Peyer's patch (tissue), 4 donors: ENCODE results near the gene SHMT2.

Experiments used
- CTCF ChIP-seq, 6 experiments: fragments of 450-650 bp in 4 of 6; fragments of 200-600 bp in 2 of 6; sonication (generic) in 1 of 6; IDR thresholded peaks; one replicate each; pipeline ENCODE4 v1.5.1; 2017 to 2019; ENCODE audit warnings: antibody characterized with exemption in 6 of 6, mild to moderate bottlenecking in 3 of 6, moderate library complexity in 1 of 6
- POLR2A ChIP-seq, 2 donors: fragments of 450-650 bp; IDR thresholded peaks; one replicate each; pipeline ENCODE4 v1.5.1; 2017; ENCODE audit warnings: antibody characterized with exemption in 2 of 2, mild to moderate bottlenecking in 2 of 2, moderate library complexity in 2 of 2

- TF ChIP-seq POLR2A (IDR thresholded peaks at IDR 0.05): no peak
- no peak for TF ChIP-seq CTCF (IDR thresholded peaks at IDR 0.05)
These were observed 2.7 kb downstream of the SHMT2 start for GRCh38 chr12:57232156-57232756.
